HEK293T (cell line): ENCODE results near the gene DHRSX.
"Not testable (repeated sequence)": the region's sequence is repeated elsewhere in the genome, so short reads cannot be mapped to it uniquely, and the experiment has no call there.

ENCODE experiments used
- CTCF ChIA-PET: fragments of 350-600 bp; formaldehyde crosslinking; extraction: SDS; loops from one replicate; lab custom pipeline; 2021; ENCODE audit warnings: antibody characterized with exemption, inconsistent platforms; lab: Yijun Ruan, JAX
- POLR2A ChIA-PET: fragments of 350-600 bp; formaldehyde crosslinking; extraction: SDS; loops from one replicate; lab custom pipeline; 2020; ENCODE audit warnings: antibody characterized with exemption, inconsistent platforms; lab: Yijun Ruan, JAX
- DNase-seq: peaks from one replicate; pipeline ENCODE4 v3.0.0; 2012; ENCODE audit warnings: mixed read lengths; ENCODE audit errors: extremely low spot score
- ARNT ChIP-seq: fragments of 450-650 bp; IDR thresholded peaks from 2 replicates; pipeline ENCODE4 v1.6.1; 2017; ENCODE audit warnings: mild to moderate bottlenecking
- BHLHE40 ChIP-seq: fragments of 450-650 bp; IDR thresholded peaks from 2 replicates; pipeline ENCODE4 v1.6.1; 2016; ENCODE audit warnings: mild to moderate bottlenecking, moderate library complexity, borderline replicate concordance
- CTBP1 ChIP-seq: fragments of 450-650 bp; IDR thresholded peaks from 2 replicates; pipeline ENCODE4 v1.6.1; 2016; ENCODE audit warnings: borderline replicate concordance
- ELF4 ChIP-seq: fragments of 450-650 bp; IDR thresholded peaks from 2 replicates; pipeline ENCODE4 v1.6.1; 2017; ENCODE audit warnings: antibody characterized with exemption
- FOXA1 ChIP-seq: fragments of 450-650 bp; IDR thresholded peaks from 2 replicates; pipeline ENCODE4 v1.6.1; 2016; ENCODE audit warnings: mild to moderate bottlenecking
- FOXK2 ChIP-seq: fragments of 450-650 bp; IDR thresholded peaks from 2 replicates; pipeline ENCODE4 v1.6.1; 2016; ENCODE audit warnings: mild to moderate bottlenecking
- FOXM1 ChIP-seq: fragments of 450-650 bp; IDR thresholded peaks from 2 replicates; pipeline ENCODE4 v1.6.1; 2017; ENCODE audit warnings: mild to moderate bottlenecking, borderline replicate concordance
- HDGF ChIP-seq: fragments of 450-650 bp; IDR thresholded peaks from 2 replicates; pipeline ENCODE4 v1.6.1; 2017; ENCODE audit warnings: antibody characterized with exemption, borderline replicate concordance
- L3MBTL2 ChIP-seq: fragments of 450-650 bp; conservative IDR thresholded peaks from 2 replicates; pipeline ENCODE4 v1.6.1; 2016; ENCODE audit warnings: mild to moderate bottlenecking
- LEF1 ChIP-seq: fragments of 450-650 bp; IDR thresholded peaks from 2 replicates; pipeline ENCODE4 v1.6.1; 2017; ENCODE audit warnings: mild to moderate bottlenecking, borderline replicate concordance
- NFRKB ChIP-seq: fragments of 450-650 bp; IDR thresholded peaks from 2 replicates; pipeline ENCODE4 v1.6.1; 2016; ENCODE audit warnings: mild to moderate bottlenecking, moderate library complexity
- PKNOX1 ChIP-seq: fragments of 450-650 bp; IDR thresholded peaks from 2 replicates; pipeline ENCODE4 v1.6.1; 2016
- SP1 ChIP-seq: fragments of 450-650 bp; IDR thresholded peaks from 2 replicates; pipeline ENCODE4 v1.6.1; 2017
- SUZ12 ChIP-seq: fragments of 450-650 bp; IDR thresholded peaks from 2 replicates; pipeline ENCODE4 v1.6.1; 2016; ENCODE audit warnings: mild to moderate bottlenecking
- TARDBP ChIP-seq: fragments of 450-650 bp; IDR thresholded peaks from 2 replicates; pipeline ENCODE4 v1.6.1; 2016
- ZNF384 ChIP-seq: fragments of 450-650 bp; IDR thresholded peaks from 2 replicates; pipeline ENCODE4 v1.6.1; 2016

Gene DHRSX

GRCh38 chrX:2398064-2398656, 102.6 kb downstream of the DHRSX start:
- ChIA-PET POLR2A (no interaction called here), CTCF (no interaction called here)
- DNase-seq: no peak
- TF ChIP-seq FOXK2 (no peak), FOXA1 (no peak), SP1 (no peak), HDGF (no peak)

- POLR2A ChIA-PET: no interaction called here
- no peak for DNase-seq
- TF ChIP-seq HDGF (no peak), NFRKB (no peak), TARDBP (no peak), L3MBTL2 (no peak), ELF4 (no peak), LEF1 (no peak), SP1 (no peak), FOXA1 (no peak), ZNF384 (no peak), ARNT (no peak), CTBP1 (no peak), PKNOX1 (no peak), FOXM1 (no peak)
- CTCF ChIA-PET: no interaction called here
Observed at GRCh38 chrX:2397229-2398063, 103.3 kb downstream of the DHRSX start.

- POLR2A ChIA-PET: no interaction called here
- DNase-seq: no peak
- TF ChIP-seq FOXK2 (no peak), CTBP1 (no peak), NFRKB (no peak), L3MBTL2 (no peak), FOXA1 (no peak), LEF1 (no peak)
- CTCF ChIA-PET: no interaction called here
Observed at GRCh38 chrX:2395261-2395992, 105.3 kb downstream of the DHRSX start.

- ChIA-PET CTCF (no interaction called here), POLR2A (no interaction called here)
- TF ChIP-seq SP1: no peak
- TF ChIP-seq SUZ12: no peak
- no peak for TF ChIP-seq ZNF384
- no peak for DNase-seq
Observed at GRCh38 chrX:2391869-2392606, 108.7 kb downstream of the DHRSX start.

- no peak for TF ChIP-seq BHLHE40
- no peak for TF ChIP-seq HDGF
- no peak for TF ChIP-seq ZNF384
- no peak for TF ChIP-seq ARNT
- TF ChIP-seq L3MBTL2: no peak
- TF ChIP-seq LEF1: no peak
- TF ChIP-seq CTBP1: no peak
- no peak for TF ChIP-seq FOXK2
- TF ChIP-seq ELF4: no peak
- no peak for TF ChIP-seq NFRKB
- TF ChIP-seq PKNOX1: no peak
- no peak for TF ChIP-seq FOXA1
- no peak for TF ChIP-seq TARDBP
- POLR2A ChIA-PET: no interaction called here
- no peak for DNase-seq
- CTCF ChIA-PET: no interaction called here
Observed at GRCh38 chrX:2390754-2391153, 110.0 kb downstream of the DHRSX start.

GRCh38 chrX:2389731-2390130, 111.0 kb downstream of the DHRSX start:
- POLR2A ChIA-PET: not testable (repeated sequence)

GRCh38 chrX:2389324-2389723, 111.5 kb downstream of the DHRSX start:
- ChIA-PET CTCF (no interaction called here), POLR2A (no interaction called here)
- TF ChIP-seq TARDBP (no peak), HDGF (no peak), SP1 (no peak), FOXK2 (no peak), CTBP1 (no peak), L3MBTL2 (no peak), ZNF384 (no peak), NFRKB (no peak)
- no peak for DNase-seq

More at GRCh38 chrX:2389731-2390130, 111.0 kb downstream of the DHRSX start:
- DNase-seq, CTCF ChIA-PET: not testable (repeated sequence)
